Endothelial cell (in vitro differentiated cells): ENCODE results near the gene GSK3B. TPM values are rescaled to one million over a fixed set of nuclear protein-coding genes. Genes with fewer than 3 reads are reported as not detected.

ENCODE experiments used
- DNase-seq: peaks from one replicate; pipeline ENCODE4 v3.0.0; 2021; ENCODE audit warnings: low spot score
- H3K27ac Mint-ChIP-seq: one replicate; pipeline ENCODE4 v1.8.0; 2021; ENCODE audit warnings: mixed read lengths, inconsistent platforms; ENCODE audit not compliant: unreplicated experiment
- H3K27me3 Mint-ChIP-seq: one replicate; pipeline ENCODE4 v1.8.0; 2021; ENCODE audit warnings: mild to moderate bottlenecking, moderate library complexity, mixed read lengths, inconsistent platforms; ENCODE audit not compliant: unreplicated experiment
- H3K36me3 Mint-ChIP-seq: one replicate; pipeline ENCODE4 v1.8.0; 2021; ENCODE audit warnings: mild to moderate bottlenecking, low read depth, mixed read lengths, inconsistent platforms; ENCODE audit not compliant: unreplicated experiment
- H3K4me1 Mint-ChIP-seq: one replicate; pipeline ENCODE4 v1.8.0; 2021; ENCODE audit warnings: mild to moderate bottlenecking, mixed read lengths, inconsistent platforms; ENCODE audit not compliant: unreplicated experiment
- H3K4me3 Mint-ChIP-seq: one replicate; pipeline ENCODE4 v1.8.0; 2021; ENCODE audit warnings: mild to moderate bottlenecking, mixed read lengths, inconsistent platforms; ENCODE audit not compliant: unreplicated experiment
- H3K9me3 Mint-ChIP-seq: one replicate; pipeline ENCODE4 v1.8.0; 2021; ENCODE audit warnings: mixed read lengths, inconsistent platforms; ENCODE audit not compliant: unreplicated experiment
- total RNA-seq: library from RNA; stranded (reverse); fragmentation: NEBNext Ultra II Directional; extraction: Animal tissue kit (Norgen Biotek cat#: 25700); gene quantifications from one replicate; pipeline ENCODE4 v1.2.1, GENCODE V29; 2021; ENCODE audit not compliant: unreplicated experiment
- TF ChIP-seq, protein P1 (sequence below): fragments of 200-600 bp; sonication (generic); IDR thresholded peaks from one replicate; pipeline ENCODE4 v1.5.0; 2021; ENCODE audit warnings: antibody characterized with exemption; ENCODE audit not compliant: unreplicated experiment

The GSK3B gene
- total RNA-seq, 1 donor from 2014 or later, result 78.6 TPM

GRCh38 chr3:119880966-119881365 is 213.3 kb downstream of the GSK3B start:
- H3K9me3 Mint-ChIP-seq, result no peaks in the 10 kb centered on the region
- H3K27ac Mint-ChIP-seq, result no peak overlapping the region
- no peaks in the 10 kb centered on the region for H3K27me3 Mint-ChIP-seq
- H3K4me1 Mint-ChIP-seq, result no peaks in the 10 kb centered on the region
- no peak overlapping the region for H3K4me3 Mint-ChIP-seq
- TF ChIP-seq, protein P1, sequence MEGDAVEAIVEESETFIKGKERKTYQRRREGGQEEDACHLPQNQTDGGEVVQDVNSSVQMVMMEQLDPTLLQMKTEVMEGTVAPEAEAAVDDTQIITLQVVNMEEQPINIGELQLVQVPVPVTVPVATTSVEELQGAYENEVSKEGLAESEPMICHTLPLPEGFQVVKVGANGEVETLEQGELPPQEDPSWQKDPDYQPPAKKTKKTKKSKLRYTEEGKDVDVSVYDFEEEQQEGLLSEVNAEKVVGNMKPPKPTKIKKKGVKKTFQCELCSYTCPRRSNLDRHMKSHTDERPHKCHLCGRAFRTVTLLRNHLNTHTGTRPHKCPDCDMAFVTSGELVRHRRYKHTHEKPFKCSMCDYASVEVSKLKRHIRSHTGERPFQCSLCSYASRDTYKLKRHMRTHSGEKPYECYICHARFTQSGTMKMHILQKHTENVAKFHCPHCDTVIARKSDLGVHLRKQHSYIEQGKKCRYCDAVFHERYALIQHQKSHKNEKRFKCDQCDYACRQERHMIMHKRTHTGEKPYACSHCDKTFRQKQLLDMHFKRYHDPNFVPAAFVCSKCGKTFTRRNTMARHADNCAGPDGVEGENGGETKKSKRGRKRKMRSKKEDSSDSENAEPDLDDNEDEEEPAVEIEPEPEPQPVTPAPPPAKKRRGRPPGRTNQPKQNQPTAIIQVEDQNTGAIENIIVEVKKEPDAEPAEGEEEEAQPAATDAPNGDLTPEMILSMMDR, result no peak
- no peaks in the 10 kb centered on the region for H3K36me3 Mint-ChIP-seq
- no peak for DNase-seq

- Mint-ChIP-seq H3K27ac (no peak overlapping the region), H3K36me3 (peaks cover 4% of the 10 kb centered on the region), H3K27me3 (no peaks in the 10 kb centered on the region), H3K4me1 (peaks cover 7% of the 10 kb centered on the region), H3K9me3 (no peaks in the 10 kb centered on the region), H3K4me3 (no peak overlapping the region)
- DNase-seq, result no peak
- TF ChIP-seq, protein P1, result no peak
Observed at GRCh38 chr3:119873646-119874045, 220.6 kb downstream of the GSK3B start.

- H3K4me3 Mint-ChIP-seq, result no peak overlapping the region
- H3K36me3 Mint-ChIP-seq, result peaks cover 4% of the 10 kb centered on the region
- peaks cover 11% of the 10 kb centered on the region for H3K4me1 Mint-ChIP-seq
- H3K9me3 Mint-ChIP-seq, result no peaks in the 10 kb centered on the region
- no peak overlapping the region for H3K27ac Mint-ChIP-seq
- no peak for DNase-seq
- TF ChIP-seq, protein P1, result no peak
- H3K27me3 Mint-ChIP-seq, result no peaks in the 10 kb centered on the region
Observed at GRCh38 chr3:119872773-119873172, 221.5 kb downstream of the GSK3B start.

GRCh38 chr3:119871571-119871970 is 222.7 kb downstream of the GSK3B start:
- Mint-ChIP-seq H3K9me3 (no peaks in the 10 kb centered on the region), H3K36me3 (peaks cover 4% of the 10 kb centered on the region), H3K4me1 (peaks cover 12% of the 10 kb centered on the region), H3K4me3 (no peak overlapping the region), H3K27ac (peak overlapping the region; percentile 12), H3K27me3 (no peaks in the 10 kb centered on the region)
- no peak for DNase-seq
- TF ChIP-seq, protein P1, result no peak

DNA sequence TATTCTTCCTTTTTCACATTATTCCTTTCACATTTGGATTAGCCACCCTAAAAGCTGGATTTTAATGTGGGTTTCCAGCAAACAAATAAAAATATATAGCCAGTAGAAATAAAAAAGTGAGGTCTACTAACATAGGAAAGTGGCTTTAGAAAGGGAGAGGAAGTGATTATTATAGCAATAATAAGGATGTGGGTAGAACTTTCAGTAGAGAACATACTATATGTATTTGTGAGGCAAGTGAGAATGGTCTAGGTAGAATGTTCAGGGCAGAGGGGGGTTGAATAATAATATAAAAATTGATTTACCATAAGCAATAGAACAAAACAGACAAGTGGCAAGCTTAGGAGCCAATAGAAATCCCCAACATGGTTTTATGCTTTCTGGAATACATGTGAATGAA is 223.7 kb downstream of the GSK3B start:
- TF ChIP-seq, protein P1, result no peak
- peaks cover 4% of the 10 kb centered on the region for H3K36me3 Mint-ChIP-seq
- H3K4me1 Mint-ChIP-seq, result peaks cover 12% of the 10 kb centered on the region
- no peaks in the 10 kb centered on the region for H3K9me3 Mint-ChIP-seq
- DNase-seq, result no peak
- no peaks in the 10 kb centered on the region for H3K27me3 Mint-ChIP-seq
- H3K4me3 Mint-ChIP-seq, result no peak overlapping the region
- no peak overlapping the region for H3K27ac Mint-ChIP-seq
